Activated T-helper 1 cell treated with Interleukin-2 at 50 U/mL for 16 hours (primary cell): Measurements from ENCODE around the gene PCYT2.
A peak's percentile ranks its signal among the peaks of the same experiment; 100 is the strongest.

Experiments
- DNase-seq: peaks from one replicate; pipeline ENCODE4 v3.0.0-alpha.2; 2020; ENCODE audit warnings: low read depth

PCYT2 gene

GRCh38 chr17:81899514-81900166 lies 11.6 kb downstream of the PCYT2 start:
- no peak for DNase-seq

GRCh38 chr17:81898885-81899284 lies 12.3 kb downstream of the PCYT2 start:
- DNase-seq: no peak

DNA sequence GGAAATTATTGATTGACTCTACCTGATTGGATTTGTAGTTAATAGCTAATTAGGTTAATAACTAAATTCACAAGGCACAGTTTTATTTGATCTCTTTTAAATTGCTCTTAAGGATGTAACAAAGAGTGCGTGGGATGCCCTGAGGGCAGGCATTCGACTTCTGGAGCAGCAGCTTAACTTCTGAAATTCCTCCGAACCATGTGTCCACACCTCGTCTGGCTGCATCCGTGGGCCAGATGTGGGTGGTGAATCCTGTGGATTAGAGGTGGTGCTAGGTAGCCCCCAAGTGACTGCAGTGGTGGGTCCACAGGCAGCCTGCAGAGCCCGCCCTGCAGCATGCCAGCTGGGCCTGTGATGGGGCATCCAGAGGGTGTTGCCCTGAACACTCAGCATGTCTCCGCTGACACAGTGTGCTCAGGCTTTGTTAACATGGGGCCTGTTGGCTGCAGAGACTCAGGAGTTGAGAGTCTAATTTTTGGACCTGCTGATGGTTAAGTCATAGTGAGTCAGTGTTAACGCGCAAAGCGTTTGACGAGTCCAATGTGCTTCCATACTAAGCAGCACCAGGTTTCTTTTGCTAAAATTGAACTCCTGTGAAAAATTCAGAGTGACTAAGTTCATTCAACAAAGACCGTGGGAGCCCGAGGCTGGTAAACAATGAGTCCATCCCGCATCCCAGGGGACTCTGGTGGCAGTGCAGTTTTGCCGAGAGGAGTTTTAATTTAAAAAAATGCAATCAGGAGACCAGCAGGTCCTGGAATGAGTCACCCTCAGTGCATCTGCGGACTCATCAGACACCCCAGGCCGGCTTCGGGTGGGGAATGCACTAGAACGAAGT lies 13.0 kb downstream of the PCYT2 start:
- no peak for DNase-seq

DNA sequence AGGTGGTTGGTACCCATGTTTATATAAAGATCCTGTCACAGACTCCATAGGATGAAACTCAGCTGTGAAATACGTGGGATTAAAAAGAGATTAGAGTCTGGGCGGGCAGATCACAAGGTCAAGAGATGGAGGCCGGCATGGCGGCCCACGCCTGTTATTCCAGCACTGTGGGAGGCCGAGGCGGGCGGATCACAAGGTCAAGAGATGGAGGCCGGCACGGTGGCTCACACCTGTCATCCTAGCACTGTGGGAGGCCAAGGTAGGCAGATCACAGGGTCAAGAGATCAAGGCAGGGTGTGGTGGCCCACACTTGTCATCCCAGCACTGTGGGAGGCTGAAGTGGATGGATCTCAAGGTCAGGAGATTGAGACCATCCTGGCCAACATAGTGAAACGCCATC lies 15.8 kb downstream of the PCYT2 start:
- no peak for DNase-seq

GRCh38 chr17:81891303-81891552 lies 20.0 kb downstream of the PCYT2 start:
- DNase-seq: no peak

- DNase-seq: no peak
Measured at GRCh38 chr17:81890447-81891302, 20.5 kb downstream of the PCYT2 start.

- no peak for DNase-seq
Measured at GRCh38 chr17:81889602-81890001, 21.6 kb downstream of the PCYT2 start.

DNA sequence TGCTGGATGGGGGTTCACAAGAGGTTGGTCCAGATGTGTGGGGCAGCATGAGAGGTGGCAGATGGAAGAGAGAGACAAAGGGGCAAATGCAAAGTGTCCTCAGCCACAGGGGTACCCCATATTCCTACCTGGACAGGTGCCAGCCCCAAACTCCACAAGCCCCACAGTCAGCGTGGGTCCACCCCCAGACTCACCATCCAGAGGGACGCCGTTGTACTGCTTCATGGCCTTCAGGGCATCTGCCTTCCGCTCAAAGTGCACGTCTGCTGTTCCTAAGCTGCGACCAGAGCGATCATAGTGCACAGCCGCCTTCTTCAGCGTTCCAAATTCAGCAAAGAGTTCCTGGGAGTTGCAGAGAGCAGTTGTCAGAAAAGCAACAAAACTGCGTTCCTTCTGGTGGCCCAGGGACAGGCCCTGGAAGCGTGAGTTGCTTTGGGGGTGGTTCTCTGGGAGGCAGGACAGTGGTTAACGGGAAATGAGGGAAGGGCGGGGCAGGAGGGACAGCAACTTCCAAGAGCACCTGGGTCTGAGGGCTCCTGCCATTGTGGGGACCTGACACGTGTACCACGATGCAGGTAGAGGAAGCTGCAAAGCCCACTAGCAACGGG lies 22.1 kb downstream of the PCYT2 start:
- no peak for DNase-seq

- no peak for DNase-seq
Measured at GRCh38 chr17:81888105-81888987, 22.9 kb downstream of the PCYT2 start.

- no peak for DNase-seq
Measured at GRCh38 chr17:81885869-81886548, 25.2 kb downstream of the PCYT2 start.

- DNase-seq: no peak
Measured at GRCh38 chr17:81885454-81885853, 25.7 kb downstream of the PCYT2 start.

GRCh38 chr17:81884968-81885367 lies 26.2 kb downstream of the PCYT2 start:
- DNase-seq: no peak

DNA sequence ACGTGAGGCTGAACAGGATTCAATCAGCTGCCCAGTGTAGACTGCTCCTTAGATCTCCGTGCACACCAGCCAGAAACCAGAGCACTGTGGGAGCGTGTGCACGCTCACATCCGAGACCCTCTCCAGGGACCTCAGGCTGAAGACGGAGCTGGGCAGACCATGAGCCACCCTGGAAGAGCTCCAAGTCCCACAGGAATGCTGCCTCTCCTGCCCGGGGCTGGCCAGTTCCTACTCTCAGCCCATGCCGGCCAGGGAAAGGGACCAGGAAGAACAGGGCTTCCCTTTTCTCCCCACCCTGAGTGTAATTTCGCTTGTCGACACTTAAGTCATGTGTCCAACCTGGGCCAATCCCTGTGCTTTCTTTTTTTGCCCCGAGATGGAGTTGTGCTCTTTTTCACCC lies 26.7 kb downstream of the PCYT2 start:
- DNase-seq: no peak

GRCh38 chr17:81879121-81879520 lies 32.1 kb downstream of the PCYT2 start:
- DNase-seq: no peak

- no peak for DNase-seq
Measured at GRCh38 chr17:81878294-81878693, 32.9 kb downstream of the PCYT2 start.

GRCh38 chr17:81877569-81877968 lies 33.6 kb downstream of the PCYT2 start:
- no peak for DNase-seq

DNA sequence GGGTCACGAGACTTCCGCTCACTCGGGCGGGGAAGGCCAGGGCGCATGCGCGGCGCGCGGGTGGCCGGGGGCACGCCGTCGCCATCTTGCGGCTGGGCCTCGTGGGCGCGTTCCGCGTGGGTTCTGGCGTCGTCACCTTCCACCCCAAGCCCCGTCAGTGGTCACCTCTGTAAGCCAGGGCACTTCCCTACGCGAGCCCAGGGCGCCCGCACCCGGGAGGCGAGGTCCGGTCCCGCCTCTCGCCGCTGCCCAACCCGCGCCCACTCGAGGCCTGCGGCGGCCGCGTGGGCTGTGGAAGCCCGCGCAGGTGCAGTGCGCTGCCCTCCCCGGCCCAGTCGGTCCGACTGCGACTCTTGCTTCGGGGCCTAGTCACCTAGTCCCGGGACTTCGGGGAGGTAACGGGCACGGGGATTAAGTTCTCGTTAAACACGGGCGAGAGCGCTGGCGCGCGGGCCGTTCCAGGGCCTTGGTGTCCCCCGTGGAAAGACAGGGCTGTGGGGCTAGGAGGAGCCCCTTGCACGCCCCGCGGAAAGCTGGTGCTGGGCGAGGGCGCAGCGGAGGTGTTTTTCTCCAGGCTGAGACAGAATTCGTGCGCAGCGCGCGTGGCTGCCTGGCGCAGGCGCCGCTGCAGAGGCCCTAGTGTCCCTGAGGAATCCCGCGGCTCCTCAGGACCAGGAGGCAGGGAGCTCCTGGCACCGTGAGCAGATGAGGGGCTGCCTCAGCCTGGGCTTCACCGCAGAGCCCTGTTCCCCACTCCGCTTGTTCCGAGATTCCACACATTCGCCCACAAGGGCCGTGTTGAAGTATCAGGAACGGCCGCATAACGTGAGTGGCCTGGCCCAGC lies 39.6 kb downstream of the PCYT2 start:
- DNase-seq: peak; percentile 96

DNA sequence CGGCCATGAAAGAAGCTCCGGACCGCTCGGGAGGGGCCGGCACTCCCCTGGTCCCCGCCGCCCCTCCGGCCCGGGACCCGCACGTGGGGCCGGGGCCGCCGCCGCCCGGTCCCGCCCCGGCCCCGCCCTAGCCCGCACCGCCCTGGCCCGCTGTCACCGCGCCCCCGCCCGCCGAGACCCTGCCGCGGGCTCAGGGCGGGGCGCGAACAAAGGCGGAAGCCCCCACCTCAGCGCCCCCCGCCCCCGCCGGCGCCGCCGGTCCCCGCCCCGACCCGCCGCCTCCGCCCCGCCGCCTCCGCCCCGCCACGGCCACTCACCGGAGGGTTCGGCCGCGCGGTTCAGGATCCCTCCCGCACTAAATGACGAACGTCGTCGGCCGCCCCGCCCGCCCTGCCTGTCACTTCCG lies 40.2 kb downstream of the PCYT2 start, which contains the start of gene ARHGDIA:
ARHGDIA (minus strand) TSS at position 357 of the 406 bp plus-strand sequence. CDS start 1,407 bp downstream, outside the sequence.
- no peak for DNase-seq

GRCh38 chr17:81870131-81870980 lies 40.8 kb downstream of the PCYT2 start:
- DNase-seq: peak; percentile 30
